MM.1S (cell line): ENCODE measurements around the gene FTH1.

Experiments
- CTCF ChIP-seq: fragments of 300-600 bp; sonication (generic); IDR thresholded peaks from 2 replicates; pipeline ENCODE4 v1.5.1; 2016; ENCODE audit warnings: antibody characterized with exemption, low read length, mixed read lengths
- EZH2phosphoT487 ChIP-seq: fragments of 300-600 bp; sonication (generic); IDR thresholded peaks from 2 replicates; pipeline ENCODE4 v1.6.1; 2018; ENCODE audit warnings: antibody characterized with exemption, low read length

GRCh38 chr11:62008193-62008592, 40.8 kb upstream of the FTH1 start:
- no peak for TF ChIP-seq CTCF
- TF ChIP-seq EZH2phosphoT487 = no peak
